ENCODE measurements around the gene HRAS.

The HRAS gene

GRCh38 chr11:506995-507726, 28.2 kb downstream of the HRAS start, which contains the start of gene RNH1:
RNH1 (minus strand) TSS chr11:507242; CDS start chr11:502162, 5,080 bp downstream.
- DNase-seq, result peak; percentile 97

DNA sequence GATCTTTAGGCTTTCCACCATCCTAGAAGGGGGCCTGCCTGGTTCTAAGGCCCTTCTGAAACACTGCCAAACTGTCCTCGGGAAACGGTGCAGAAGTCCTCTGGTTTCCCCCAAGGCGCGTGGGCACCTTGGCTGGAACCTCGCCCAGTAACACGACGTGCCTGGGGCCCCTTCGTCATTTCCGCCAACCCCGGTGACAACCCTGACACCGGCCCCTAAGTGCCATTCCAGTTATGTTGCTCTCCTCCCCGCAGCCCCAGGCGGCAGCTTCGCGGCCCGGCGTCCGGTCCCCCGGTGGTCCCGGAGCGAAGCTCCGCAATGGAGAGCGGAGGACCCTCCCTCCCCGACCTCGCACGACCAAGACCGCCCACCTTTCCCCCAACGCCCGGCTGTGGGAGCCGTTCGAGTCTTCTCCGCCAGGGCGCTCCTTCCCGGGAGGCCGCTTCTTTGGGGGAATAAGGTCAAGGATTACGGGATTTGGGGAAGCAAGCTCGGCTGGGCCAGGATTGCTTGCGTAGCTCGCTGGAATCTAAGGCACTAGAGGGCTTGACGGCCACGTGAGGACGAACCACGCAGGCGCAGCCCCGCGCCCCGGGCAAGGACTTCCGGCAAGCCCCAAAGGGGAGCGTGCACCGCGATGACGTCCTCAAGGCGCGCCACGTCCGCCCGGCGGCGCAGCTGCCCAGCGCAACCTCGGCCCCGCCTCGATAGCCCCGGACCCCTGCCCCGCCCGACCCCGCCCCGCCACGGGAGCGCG, 29.0 kb downstream of the HRAS start:
- DNase-seq, result peak; percentile 97

- DNase-seq, result no peak
Observed at GRCh38 chr11:504994-505344, 30.4 kb downstream of the HRAS start.

- DNase-seq, result no peak
Observed at GRCh38 chr11:504053-504993, 31.1 kb downstream of the HRAS start.

- no peak for DNase-seq
Observed at GRCh38 chr11:503179-503981, 32.0 kb downstream of the HRAS start.

DNA sequence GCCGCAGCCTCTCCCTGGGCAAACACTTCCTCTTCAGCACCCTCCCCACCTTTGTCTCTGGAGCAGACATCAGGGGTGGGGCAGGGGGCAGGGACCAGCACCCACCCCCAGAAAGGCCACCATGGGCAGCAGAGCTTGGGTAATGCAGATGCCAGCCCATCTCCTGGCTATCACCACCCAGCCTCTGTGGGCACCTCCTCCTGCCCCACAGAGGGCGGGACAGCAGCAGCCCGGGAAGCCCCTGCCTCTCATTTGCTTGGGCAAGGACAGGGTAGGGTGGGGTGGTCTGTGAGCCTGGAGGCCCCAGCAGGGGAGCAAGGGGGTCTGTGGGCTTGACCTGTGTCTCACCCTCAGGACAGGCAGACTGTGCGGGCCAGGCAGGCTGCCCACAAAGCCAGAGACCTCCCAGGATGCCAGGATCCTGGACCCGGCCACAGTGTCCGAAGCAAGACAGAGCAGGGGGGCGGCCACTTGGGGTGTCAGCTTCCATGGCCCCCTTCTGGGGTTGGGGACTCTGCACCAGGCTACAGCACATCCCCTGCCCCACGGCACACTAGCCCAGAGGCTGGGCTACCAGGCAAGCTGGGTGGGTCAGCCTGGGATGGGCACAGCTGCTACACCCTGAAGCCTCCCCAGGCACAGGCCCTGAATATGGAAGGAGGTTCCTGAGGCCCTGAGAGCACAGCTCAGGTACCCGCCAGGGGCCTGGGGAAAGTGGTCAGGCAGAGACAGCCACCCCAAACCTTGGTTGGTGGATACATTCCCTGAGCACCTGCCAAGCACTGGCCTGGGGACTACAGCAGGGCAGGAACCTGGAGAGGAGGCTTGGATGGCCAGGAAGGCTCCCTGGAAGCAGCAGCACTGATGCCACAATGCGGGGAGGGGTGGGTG, 32.8 kb downstream of the HRAS start:
- DNase-seq, result no peak

DNA sequence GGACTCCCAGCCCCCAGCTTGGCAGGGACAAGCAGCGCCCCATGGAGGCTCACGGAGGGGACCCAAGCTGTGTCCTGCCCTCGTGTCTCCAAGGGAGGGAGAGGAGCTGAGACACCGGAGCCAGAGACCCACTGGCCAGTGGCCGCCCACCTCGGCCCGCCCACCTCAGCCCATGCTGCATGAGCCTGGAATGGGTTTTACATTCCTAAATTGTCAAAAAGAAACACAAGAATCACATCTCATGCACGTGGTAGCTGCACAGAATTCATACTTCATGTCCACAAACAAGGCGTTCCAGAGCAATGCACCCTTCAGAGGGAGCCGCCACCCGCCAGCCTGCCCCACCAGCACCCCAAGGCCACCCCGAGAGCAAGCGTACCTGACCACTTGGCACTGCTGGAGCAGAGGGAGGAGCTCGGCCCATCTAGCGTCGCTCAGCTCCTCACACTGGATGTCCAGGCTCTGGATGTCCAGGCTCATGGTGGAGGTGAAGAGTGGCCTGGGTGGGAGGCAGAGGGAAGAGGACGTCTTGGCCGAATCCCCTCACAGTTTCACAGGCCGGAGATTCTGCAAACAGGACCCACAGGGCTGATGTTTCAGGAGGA, 33.6 kb downstream of the HRAS start:
- DNase-seq, result no peak

GRCh38 chr11:501001-501682, 34.2 kb downstream of the HRAS start:
- no peak for DNase-seq

GRCh38 chr11:499201-500076, 35.9 kb downstream of the HRAS start:
- DNase-seq, result no peak

DNA sequence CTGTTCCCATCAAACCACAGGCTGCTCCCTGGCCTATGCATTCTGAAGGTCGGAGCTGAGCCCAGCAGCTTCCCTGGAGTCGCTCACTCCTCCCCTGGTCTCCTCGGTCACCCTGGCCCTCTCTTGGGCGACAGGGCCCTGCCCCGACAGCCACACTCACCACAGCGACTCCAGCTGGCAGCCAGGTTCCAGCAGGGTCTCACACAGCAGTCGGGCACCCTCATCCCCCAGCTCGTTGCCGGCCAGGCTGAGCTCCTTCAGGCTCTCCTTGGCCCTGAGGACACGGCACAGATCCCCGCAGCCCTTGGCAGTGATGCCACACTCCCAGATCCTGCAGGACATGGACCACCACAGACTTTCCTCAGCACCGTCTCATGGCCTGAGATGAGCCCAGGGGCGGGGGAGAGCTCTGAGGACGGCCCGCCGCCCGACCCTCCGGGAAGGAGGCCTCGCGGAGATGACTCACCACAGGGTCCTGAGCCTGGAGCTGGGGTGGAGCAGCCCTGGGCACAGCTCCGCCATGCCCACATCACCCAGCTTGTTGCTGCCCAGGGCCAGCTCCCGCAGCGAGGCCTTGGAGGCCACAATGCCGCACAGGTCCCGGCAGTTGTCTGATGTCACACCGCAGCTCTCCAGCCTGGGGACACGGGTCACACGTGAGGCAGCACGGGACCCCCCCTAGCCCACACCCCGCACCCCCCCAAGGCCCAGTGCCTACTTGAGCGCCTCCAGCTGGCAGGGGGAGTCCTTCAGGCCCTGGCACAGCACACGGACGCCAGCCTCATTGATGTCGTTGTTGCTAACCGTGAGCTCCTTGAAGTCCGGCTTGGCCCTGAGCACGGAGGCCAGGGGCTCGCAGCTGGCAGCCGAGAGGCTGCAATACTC, 36.8 kb downstream of the HRAS start:
- no peak for DNase-seq

DNA sequence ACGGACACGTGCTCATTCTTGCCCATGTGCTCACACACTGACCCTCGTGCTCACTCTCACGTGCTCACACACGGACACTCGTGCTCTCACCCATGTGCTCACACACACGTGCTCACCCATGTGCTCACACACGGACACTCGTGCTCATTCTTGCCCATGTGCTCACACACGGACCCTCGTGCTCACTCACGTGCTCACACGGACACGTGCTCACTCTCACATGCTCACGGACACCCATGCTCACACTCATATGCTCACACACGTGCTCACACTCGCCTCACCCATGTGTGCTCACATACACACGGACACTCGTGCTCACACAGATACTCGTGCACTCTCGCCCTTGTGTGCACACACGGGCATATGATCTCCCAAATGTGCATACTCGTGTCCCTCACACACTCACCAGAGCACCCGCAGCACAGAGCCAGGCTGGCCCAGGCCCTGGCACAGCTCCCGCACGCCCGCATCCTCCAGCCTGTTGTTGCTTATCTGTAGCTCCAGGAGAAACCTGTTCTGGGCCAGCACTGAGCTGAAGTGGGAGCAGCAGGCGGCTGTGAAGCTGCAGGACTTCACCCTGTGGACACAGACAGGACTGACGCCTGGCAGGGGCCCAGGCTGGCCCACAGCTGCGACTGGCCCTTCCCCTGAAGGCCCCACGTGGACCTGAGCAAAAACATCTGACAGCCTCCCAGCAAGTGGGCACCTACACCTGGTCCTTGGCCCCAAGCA, 37.6 kb downstream of the HRAS start:
- DNase-seq, result no peak

DNA sequence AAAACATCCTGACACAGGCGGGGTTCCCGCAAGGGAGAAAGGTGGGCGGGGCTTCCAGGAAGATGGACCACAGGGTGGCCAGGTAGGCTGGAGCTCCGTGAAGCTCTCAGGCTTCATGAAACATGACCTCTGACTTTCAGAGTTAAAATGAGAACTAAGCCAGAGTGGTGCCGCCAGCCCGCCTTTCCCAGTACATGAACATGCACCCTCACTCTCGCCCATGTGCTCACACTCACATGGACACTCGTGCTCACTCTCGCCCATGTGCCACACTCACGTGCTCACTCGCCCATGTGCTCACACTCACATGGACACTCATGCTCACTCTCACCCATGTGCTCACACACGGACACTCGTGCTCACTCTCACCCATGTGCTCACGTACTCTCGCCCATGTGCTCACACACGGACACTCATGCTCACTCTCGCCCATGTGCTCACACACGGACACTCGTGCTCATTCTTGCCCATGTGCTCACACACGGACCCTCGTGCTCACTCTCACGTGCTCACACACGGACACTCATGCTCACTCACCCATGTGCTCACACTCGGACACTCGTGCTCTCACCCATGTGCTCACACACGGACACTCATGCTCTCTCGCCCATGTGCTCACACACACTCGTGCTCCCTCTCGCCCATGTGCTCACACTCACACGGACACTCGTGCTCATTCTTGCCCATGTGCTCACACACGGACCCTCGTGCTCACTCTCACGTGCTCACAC, 38.4 kb downstream of the HRAS start:
- no peak for DNase-seq

GRCh38 chr11:495537-495931, 39.8 kb downstream of the HRAS start:
- no peak for DNase-seq

DNA sequence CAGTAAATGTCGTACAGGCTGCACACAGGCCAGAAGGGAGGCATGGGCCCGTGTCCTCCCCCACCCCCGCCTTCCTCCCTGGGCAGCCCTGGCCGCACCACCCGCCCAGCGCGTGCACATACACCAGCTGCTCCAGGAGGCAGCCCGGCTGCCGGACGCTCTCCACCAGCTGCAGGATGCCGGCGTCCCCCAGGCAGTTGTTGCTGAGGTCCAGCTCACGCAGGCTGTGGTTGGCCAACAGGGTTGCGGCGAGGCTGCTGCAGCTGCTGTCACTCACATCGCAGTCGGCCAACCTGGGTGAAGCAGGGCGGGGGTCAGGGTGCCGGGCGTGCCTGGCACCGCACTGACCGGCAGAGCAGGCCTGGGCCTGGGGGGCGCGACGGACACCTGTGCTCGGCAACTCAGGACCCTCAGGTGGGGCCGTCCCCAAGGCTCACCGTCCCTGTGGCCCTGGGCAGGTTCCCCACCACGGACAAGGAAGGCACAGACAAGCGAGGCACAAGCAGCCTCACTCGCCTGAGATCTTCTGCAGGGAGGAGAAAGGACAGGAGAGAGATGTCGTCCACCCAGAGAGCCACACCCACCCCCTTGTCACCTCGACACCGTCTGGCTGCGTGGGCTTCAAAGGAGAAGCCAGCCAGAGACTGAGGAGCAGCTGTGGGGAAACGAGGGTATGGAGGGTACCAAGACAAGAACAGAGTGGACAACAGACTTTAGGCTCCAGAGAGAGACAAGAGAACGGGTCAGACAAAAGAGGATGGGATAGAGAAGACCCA, 40.4 kb downstream of the HRAS start:
- DNase-seq, result no peak

DNA sequence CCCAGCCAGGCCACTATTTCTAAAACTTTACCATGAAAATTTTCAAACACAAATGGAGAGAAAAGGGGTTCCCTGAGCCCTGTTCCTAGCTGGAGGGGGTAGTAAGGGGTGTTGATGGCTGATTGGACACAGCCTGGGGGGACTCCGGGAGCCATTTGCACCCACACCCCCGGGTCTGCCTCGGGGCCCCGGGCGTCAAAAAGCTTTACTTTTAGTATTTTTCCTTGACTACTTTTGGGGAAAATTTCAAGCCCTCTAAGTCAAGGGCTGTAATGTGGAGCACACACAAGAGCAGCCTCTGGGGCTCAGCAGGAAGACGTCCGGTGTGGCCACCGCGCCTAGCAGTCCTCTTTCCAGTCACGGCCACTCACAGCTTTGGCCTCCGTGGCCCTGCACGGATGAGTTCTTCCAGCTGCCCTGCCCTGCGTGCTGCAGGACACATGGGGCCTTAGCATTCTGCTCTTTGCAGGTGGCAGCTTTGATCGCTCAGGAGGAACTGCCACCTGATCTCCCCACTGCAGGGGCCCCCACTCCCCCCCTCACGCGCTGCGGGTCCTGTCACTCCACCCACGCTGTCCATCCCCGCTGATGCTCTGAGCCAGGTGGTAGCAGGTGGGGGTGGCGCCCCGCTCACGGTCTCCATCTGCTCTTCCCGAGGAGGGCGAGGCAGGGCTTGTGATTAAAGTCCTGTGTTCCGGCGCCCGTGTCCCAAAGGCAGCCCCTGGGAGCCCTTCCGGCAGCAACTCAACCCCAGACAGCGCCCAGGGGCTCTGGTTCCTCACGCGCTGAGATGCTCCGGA, 42.7 kb downstream of the HRAS start:
- DNase-seq, result no peak
